HG03442 (cell line): ENCODE measurements around the gene CCR3.

ENCODE experiments used
- ATAC-seq: cut with Tn5 transposase; IDR thresholded peaks from one replicate; pipeline ENCODE4 v1.9.1; 2021; ENCODE audit warnings: mild to moderate bottlenecking, moderate library complexity; ENCODE audit not compliant: unreplicated experiment

The CCR3 gene

DNA sequence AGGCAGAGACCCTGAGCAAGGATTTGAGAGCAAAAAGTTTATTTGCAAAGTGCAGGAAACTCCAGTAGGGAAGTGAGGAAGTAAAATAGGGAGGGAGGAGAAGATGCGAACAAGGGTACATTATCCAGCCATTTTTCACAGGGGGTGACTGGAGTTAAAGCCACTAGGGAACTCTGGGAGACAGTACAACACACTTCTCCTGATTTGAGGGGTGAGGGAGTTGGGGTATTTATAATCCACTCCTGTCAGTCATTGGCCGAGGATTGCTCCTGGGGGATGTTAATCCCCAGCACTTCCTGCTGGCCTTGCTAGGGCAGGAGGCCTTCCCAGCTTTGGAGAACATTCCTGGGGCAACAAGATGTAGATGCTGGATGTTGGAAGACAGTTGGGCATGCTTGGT lies 28.2 kb downstream of the CCR3 start:
- no peak for ATAC-seq

DNA sequence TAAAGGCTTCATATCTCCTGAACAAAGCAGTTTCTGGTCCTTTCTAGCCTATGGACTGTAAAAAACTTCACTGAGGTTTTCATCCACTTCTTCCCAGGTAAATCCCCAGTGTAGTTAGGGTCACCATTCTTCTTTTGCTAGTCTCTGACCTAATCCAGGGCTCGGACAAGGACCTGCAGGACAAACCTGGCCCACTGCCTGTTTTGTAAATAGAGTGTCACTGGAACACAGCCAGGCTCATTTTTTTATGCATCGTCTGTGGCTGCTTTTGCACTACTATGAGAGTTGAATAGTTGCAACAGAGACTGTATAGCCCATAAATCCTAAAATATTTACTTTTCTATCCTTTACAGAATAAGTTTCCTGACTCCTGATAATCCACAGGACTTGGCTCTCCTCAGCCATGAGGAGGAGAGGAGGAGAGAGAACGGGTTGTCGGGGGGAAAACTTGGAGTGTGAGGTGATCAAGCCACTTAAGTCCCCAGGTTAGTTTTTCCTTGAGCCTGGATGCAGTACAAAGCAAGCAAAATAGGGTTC lies 29.0 kb downstream of the CCR3 start:
- no peak for ATAC-seq

DNA sequence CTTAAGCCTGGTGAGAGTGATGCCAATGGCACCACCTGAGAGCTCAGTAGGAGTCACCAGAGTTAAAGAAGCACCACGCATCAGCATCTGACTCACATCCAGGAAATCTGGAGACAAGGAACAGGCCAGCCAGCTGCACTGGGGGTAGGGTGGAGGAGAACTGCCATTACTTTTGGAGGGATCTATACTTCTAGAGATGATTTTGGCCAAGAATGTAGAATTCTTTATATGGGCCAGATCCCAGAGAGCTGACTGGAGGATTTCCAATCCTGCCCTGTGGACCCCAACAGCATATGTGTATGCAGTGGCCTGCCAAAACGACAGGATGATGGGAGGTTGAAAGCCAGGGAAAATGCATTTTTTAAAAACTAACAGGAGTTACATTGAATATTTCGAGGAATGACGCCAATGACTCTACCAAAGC lies 29.8 kb downstream of the CCR3 start:
- no peak for ATAC-seq

DNA sequence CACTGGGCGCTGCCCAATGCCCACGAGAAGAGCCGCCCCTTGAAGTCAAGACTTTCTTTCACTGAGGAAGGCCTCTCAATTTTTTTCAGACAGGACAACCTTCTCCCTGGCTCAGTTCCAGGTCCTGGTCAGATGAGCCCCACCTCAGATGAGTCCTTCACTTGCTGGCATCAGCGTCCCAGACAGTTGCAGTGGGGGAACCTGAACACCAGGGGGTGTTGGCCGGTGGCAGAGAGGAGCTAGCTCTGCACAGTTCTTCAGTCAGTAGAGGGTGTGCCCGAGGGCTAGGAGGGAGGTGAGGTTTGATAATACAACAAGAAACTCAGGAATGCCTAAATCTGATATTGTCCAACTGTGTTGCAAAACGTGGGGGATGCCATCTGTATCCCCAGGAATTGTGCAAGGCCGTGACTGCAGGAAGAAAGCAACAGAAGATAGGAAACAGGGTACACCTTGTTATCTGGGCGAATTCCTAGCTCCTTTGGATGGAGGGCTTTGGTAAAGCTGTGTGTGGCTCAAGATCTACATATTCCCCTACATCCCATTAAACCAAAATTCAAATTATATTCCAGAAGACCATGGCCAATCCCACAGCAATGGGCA lies 34.3 kb downstream of the CCR3 start:
- no peak for ATAC-seq

DNA sequence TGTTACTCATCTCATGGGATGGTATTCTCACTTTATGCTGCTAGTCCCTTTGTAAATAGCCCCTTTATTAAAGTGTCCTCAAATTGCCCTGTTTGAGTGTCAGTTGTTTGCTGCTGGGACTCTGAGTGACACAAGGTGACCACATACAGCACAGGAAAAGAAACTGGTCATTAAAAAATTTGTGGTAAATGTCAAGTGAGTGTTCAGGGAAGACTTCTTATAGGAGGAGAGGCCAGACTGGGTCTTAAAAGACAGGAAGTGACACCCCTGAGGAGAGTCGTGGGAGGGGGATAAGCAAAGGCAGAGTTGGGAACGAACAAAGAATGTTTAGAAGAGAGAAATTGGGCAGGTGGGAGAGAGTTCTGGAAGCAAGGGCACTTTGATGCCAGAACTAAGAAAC lies 35.2 kb downstream of the CCR3 start:
- no peak for ATAC-seq

DNA sequence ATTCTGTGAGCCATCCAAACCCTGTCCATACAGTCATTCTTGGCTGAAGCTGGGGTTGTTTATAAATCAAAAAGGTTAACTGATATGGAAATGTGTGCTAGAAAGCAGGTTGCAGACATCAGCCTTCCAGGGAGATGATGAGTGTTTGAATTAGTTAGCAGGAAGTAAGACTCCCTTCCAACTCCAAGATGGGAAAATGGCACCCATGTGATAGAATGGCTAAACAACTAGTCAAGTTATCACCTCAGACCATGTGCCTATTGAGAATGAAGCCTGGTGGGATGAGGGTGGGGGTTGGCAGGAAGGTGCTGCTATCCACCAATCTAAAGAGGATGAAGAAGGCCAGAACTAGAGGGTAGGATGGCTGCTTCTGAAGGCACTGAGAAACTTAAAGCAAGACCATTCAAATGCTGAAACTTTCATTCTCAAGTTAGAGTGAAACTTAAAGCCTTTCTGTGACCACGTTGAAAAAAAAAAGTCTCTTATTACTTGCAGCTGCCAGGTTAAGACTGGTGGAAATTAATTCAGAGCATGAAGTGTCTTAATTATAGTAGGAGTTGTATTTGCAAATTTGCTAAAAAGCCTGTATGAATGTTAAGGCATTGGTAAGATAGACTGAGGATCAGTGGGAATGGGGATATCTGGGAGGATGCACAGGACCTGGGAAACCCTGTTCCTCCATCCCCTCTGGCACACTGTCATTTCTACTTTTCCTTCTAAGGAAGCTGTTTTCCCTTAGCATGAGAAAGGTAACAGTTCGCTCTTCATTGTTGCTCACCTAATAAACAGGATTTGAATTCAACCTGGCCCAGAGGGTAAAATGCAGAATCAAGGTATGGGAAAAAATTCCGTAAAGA lies 36.8 kb downstream of the CCR3 start:
- ATAC-seq, result no peak

DNA sequence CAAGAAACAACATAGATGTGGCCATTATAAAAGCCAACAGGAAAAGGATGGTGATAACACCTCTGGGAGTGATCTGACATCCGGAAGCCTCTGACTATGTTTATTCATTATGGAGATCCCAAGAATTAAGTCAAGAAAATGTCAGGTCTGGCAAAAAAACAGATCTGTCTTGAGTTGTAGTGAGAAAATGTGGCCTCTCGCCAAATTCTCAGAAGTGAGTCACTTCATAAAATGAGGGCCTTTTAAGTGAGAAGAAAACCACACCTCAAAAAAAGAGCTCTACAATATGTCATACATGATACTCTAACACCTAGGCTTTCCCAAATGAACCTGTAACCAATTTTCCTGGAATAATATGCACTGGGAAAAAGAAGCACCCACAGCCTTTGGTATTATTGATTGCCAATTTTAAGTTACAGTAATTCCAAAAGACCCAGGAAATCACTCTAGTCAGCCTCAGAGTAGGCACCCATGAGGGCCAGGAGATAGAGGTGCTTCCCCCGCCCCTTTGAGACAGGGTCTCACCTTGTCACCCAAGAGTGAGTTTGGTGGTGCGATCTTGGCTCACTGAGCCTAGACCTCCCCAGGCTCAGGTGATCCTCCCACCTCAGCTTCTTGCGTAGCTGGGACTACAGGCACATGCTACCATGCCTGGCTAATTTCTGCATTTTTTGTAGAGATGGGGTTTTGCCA lies 38.0 kb downstream of the CCR3 start:
- no peak for ATAC-seq

DNA sequence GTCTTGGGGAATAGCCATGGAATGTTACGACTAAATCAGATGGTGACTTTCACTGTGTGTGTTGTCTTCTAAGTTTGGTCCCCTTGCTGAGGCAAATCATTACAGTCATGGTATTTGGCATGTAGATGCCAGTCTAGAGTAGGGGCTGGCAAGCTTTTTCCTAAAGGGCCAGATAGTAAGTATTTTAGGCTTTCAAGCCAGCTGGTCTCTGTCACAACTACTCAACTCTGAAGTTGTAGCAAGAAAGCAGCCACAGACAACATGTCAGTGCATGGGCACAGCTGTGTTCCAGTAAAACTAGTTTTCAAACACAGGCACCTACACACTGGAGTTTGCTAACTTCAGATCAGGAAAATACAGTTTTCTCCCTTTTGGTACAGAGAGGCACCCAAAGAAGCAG lies 39.3 kb downstream of the CCR3 start:
- ATAC-seq, result no peak

DNA sequence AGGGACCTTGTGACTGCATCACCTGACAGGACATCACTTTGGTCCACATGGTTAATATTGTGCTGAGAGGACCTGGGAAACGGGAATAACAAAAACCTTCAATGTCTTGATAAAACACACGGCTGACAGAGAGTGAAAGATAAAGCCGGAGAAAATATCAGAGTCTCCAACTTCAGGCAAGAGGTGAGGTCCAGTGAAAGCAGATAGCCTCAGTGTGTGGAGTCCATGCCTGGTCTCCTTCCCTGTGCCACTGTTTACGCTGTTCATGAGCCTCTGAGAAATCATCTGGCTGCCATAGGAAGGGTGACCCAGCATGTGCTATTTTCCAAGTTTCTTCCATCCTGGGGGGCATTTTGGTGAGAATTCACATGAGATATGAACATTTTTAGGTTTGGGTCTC lies 39.8 kb downstream of the CCR3 start:
- ATAC-seq, result no peak

DNA sequence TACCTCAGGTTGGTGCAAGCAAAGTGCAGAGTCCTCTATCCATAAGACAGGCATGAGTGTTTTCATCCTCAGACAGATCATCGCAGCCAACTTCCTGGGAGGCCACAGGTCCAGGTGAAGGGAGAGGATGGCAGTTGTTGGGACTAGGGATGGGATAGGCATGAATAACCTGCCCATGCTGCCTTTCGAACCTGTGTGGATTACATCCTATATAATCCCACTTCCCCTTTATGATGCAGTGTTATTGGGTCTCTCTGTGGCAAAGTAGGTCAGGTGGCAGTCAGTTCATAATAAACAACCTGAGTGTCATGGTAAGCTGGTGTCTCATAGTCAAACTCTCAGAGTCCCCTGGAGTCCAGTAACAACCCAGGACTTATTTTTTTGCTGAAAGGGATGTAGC lies 40.4 kb downstream of the CCR3 start:
- no peak for ATAC-seq

DNA sequence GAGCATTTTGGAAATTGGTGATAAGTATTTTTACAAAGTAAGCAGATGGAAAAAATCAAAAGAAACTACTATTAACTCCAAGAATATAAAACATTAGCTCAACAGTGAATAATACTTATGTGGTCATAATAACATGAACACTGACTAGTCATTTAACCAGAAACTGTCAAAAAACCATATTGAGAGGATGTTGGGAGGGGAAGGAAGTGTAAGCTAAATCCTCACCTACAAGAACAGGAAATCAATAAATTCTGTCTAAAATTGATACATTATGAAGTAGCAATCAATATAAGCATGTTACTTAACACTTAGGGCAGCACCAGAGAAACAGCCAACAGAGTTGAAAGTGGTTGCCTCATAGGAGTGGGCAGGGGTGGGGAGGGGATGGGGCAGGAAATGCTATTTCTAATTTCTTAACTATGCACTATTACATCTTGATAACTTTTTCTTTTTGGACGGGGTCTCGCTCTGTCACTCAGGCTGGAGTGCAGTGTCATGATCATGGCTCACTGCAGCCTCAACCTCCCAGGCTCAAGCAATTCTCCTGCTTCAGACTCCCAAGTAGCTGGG lies 41.7 kb downstream of the CCR3 start:
- ATAC-seq, result no peak

DNA sequence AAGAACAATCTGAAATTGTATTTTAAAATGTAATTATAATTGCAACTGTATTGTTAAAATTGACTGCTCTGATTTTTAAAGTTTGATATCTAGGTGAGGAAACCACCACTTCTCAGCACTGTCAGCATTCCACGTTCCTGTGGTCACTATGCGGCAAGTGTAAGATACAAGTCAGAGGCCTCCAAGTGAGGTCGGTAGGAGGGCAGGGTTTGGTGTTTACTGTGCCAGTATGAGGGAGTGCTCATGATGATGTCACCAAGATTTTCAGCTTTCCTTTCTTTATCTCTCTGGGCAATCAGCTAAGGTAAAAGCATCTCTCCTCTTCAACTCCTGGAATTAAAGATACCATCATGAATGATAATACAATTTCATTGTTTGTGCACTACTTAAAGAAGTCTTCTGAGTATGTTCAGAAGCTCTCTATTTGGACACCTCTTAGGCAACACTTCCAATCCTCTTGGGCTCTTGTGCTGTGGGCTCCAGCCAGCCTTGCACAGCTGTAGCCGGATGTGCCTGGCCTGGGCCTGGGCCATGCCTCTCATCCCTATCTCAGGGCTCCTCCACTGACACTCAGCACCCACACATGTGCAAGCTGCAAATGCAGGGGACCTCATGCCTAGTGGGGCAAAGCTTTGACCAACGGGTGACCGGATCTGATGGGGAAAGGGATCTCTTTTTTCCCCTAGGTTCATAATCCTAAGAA lies 42.9 kb downstream of the CCR3 start:
- no peak for ATAC-seq

DNA sequence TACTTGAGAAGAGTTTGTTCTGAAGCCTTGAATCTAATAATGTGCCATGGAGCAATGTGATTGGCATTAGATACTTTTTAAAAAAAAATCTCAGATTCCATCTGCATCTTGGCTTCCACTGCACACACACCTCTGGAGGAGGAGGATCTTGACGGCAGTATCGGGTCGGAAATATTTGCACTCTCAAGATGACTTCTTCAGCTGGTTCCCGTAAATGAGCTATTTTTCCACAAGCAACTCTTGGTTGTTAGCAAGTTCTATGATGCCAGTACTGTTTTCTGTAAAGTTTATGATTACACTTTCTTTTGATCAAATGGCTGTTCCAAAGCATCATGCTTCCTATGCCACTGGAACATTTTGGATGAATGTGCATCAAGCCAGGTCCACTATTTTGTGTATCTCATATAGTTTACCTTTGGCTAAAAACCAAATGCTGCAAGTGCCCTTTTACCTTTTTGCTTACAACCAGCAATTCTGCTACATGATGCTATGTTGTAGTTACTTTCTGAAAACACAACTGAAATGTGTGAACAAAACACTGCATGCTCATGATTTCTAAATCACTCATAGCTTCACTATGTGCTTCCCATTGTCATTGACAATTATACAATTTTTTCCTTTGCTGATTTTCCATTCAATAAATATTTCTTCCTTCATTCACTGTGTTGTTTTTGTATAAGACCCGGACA lies 43.8 kb downstream of the CCR3 start:
- ATAC-seq, result no peak

DNA sequence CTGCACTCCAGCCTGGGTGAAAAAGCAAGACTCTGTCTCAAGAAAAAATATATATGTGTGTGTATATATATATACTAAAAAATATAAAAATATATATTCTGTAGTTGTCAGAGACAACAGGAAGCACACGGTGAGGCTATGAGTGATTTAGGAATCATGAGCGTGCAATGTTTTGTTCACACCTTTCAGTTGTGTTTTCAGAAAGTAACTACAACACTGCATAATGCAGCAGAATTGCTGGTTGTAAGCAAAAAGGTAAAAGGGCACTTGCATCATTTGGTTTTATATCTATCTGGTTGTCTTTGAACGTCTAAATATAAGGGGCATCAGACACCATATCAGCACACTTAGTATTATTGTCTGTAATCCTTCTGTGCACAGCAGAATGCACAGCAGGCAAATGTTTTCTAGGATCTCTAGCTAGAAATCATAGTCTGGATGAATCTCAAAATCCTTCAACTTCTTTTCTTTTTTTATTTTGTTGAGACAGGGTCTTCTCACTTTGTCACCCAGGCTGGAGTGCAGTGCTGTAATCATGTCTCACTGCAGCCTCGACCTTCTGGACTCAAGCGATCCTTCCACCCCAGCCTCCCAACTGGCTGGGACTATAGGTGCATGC lies 44.8 kb downstream of the CCR3 start:
- ATAC-seq, result no peak

DNA sequence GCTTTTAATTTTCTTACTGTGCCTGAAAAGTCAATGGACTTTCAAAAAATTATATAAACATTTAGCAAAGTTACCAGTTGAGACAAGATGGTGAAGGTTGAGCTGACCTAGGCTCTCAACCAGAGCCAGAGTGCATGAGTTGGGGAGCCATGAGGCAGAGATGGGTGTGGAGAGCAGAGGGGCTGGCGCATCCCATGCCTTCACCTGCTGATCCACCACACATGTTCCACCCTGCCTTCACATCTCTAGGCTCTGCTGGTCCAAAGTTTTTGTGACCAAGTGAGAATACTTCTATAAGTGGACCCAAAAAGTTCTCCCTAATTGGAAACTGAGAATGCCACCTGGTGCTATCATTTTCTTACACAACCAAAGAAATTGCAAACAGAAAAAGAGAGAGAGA lies 47.3 kb downstream of the CCR3 start:
- no peak for ATAC-seq

DNA sequence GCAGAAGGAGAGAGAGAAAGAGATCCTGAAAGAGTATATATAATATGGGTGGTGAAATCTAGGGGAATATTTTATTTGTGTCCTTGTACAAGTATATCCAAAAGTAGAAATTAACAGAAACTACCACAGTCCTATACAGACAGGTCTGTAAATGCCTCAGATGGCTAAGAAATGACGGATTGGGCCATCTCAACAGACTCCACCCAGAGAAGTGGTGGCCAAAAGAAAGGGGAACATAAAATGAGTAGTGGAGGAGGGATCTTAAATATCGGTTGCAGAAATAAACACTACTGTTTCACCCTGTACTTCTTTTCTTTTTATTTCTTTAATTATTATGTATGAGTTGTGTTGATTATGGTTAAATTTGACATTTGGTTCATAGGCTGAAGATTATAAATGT lies 47.7 kb downstream of the CCR3 start:
- ATAC-seq, result no peak

DNA sequence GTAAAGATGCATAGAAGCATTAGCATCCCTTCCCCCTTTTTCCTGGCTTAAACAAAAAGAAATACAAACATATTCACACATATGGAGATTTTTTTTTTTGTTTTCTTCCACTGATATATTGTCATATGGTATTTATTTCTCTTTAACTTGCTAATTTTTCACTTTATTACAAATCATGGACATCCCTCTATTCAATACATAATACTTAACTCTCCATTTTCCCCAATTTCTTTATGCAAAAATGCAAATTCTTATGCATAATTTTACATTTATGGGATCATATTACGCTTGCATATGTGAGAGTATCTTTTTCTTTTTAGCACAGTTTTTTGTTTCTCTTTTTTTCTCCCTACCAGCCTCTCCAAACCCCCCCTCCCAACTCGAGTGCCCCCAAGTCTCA lies 48.8 kb downstream of the CCR3 start:
- ATAC-seq, result no peak

DNA sequence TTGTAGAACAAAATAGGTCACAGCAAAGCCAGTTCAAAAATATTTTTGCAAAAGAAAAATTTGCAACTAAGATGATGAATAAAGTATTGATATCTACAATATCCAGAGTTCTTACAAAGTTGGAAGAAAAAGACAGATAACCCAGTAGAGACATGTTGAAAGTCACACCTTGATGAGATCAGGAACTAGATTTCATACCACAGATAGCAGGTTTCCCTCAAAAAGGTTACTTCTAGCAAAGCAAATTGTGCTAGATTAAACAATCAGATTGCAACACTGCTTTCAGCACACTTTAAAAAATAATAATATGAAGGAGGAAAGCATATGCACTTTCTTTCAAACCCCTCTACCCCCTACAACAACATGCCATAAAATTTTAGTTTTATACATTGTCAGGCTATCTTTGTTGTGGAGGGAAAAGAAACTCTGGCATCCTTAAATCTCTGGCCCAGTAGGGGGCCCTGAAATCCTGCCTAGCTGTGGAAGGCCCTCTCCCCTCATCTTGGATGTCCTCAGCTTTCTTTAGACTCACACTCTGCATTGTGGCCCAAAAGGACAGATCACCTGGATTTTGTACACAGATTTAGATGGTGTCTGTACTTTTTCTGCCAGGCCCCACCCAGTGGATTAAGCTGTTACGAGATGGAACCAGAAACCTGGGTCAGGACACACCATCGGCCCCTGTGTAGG lies 50.9 kb downstream of the CCR3 start:
- ATAC-seq, result no peak
